ENCODE measurements around the gene MBNL3.

GRCh38 chrX:132364313-132364712, 124.5 kb downstream of the MBNL3 start:
- no peak for TF ChIP-seq CTCF (IDR thresholded peaks at IDR 0.05)
- TF ChIP-seq POLR2A (IDR thresholded peaks at IDR 0.05), result no peak
- no peak for TF ChIP-seq POLR2AphosphoS5 (IDR thresholded peaks at IDR 0.05)
- no peak for TF ChIP-seq EP300 (IDR thresholded peaks at IDR 0.05)

Data from sigmoid colon (tissue), 4 donors.